Thyroid gland (tissue), 4 donors: Measurements from ENCODE around the gene STIM2.

ENCODE experiments used
- POLR2A ChIP-seq, 2 donors: fragments of 450-650 bp; IDR thresholded peaks; one replicate each; pipeline ENCODE4 v1.6.1; 2017; ENCODE audit warnings: antibody characterized with exemption in 2 of 2, mild to moderate bottlenecking in 2 of 2, moderate library complexity in 1 of 2
- TF ChIP-seq, protein P1 (sequence below), 6 experiments: fragments of 200-600 bp in 3 of 6; fragments of 450-650 bp in 3 of 6; sonication (generic) in 3 of 6; IDR thresholded peaks; one replicate each; pipeline ENCODE4 v1.5.1; 2016 to 2019; ENCODE audit warnings: antibody characterized with exemption in 6 of 6, mild to moderate bottlenecking in 2 of 6, inconsistent platforms in 1 of 6, moderate library complexity in 1 of 6

DNA sequence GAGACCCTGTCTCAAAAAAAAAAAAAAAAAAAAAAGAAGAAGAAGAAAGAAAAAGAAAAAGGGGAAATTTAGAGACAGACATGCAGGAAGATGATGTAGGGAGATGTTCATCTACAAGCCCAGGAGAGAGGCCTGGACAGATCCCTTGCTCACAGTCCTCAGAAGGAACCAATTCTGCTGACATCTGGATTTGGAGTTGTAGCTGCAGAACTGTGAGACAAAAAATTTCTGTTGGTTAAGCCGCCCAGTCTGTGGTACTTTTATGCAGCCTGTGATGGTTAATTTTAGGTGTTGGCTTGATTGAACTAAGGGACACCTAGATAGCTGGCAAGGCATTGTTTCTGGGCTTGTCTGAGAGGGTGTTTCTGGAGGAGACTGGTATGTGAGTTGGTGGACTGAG lies 10.1 kb upstream of the STIM2 start:
- no peak for TF ChIP-seq POLR2A (IDR thresholded peaks at IDR 0.05)
- TF ChIP-seq, protein P1, sequence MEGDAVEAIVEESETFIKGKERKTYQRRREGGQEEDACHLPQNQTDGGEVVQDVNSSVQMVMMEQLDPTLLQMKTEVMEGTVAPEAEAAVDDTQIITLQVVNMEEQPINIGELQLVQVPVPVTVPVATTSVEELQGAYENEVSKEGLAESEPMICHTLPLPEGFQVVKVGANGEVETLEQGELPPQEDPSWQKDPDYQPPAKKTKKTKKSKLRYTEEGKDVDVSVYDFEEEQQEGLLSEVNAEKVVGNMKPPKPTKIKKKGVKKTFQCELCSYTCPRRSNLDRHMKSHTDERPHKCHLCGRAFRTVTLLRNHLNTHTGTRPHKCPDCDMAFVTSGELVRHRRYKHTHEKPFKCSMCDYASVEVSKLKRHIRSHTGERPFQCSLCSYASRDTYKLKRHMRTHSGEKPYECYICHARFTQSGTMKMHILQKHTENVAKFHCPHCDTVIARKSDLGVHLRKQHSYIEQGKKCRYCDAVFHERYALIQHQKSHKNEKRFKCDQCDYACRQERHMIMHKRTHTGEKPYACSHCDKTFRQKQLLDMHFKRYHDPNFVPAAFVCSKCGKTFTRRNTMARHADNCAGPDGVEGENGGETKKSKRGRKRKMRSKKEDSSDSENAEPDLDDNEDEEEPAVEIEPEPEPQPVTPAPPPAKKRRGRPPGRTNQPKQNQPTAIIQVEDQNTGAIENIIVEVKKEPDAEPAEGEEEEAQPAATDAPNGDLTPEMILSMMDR (IDR thresholded peaks at IDR 0.05): no peak
